ENCODE measurements around the gene ESPNL. TPM values are rescaled to one million over a fixed set of nuclear protein-coding genes. Genes with fewer than 3 reads are reported as not detected.

The ESPNL gene
- total and polyA plus RNA-seq, 9 of the 15 experiments (the other 6 are each of a cell fraction or from before 2014, with no cell fraction given) = 0.03 to 0.09 (median 0.05) TPM; not detected in 3

DNA sequence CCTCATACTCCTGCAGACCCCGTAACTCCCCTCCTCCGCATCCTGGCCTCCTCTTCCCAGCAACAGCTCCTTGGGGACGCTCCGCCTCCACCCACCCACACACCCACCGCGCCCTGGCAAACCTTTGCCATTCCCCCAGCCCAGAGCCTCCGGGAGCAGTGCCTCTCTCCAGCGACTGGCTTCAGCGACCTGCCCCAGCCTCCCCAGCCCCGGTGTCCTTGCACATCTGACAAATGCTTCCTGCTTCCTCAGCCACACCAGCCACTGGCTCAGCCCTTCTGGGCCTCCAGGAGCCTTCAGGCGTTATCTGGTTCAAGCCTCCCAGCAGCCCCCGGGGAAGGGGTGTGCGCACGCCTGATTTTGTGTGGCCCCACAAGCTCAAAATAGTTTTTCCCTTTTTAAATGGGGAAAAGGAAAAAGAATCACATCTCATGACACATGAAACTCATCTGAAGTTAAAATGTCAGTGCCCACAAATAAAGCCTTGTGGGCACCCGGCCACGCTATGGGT lies 14.2 kb downstream of the ESPNL start (continued):
- TF ChIP-seq, protein P1, sequence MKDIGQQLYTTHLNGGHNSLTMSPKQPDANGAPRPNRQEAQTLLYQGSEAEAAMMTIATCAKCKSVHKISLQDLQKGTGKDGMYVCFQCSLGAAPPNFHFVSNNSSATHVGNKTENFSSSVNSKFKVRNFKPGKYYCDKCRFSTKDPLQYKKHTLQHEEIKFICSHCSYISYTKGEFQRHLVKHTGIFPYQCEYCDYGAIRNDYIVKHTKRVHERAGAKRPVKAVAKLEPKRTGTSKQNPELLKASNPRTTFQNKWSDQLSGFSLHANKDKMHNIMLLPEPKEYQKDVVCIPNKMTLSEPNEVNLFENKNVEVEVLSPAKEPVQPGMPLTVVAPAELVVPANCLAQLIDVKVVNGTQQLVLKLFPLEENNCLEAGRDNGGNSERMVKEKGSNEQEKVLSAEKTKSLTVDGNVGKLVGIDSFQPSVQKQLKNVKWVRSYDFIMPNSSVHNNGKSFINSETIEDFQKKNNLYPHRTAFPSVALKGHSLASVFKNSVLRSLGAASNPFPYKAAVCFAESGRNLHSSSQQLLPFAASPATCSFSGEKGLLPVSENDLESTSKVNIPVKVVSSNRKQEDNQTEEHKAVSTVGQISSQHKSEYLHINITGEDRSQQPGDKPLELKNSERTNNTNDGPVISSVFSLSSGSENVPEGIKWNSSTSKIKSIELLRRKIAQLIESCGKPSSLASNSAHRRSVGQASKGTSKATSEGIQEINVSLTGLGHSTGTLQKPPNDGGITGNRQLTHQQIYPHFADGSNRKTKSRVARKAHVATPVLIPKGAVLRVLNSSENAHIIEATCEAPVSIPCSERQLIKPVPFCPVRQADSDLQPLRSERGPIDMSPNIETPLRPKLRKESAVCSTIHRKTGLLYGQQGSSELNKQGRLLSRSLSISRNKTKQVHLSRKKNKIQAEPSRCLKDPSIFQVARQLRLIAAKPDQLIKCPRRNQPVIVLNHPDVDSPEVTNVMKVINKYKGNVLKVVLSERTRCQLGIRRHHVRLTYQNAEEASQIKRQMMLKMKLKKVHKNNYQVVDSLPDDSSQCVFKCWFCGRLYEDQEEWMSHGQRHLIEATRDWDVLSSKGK (CRISPR knock-in tag; IDR thresholded peaks at IDR 0.05) = no peak
- TF ChIP-seq DNMT1 (IDR thresholded peaks at IDR 0.05) (no peak), MAFG (tag; conservative IDR thresholded peaks at IDR 0.05) (no peak), CHD1 (IDR thresholded peaks at IDR 0.05; ENCODE audit: low read length) (no peak), C11orf30 (IDR thresholded peaks at IDR 0.05; ENCODE audit: low read depth) (no peak), PRPF4 (IDR thresholded peaks at IDR 0.05; ENCODE audit: insufficient read depth, low read depth, low read length, poor library complexity, severe bottlenecking) (no peak), PHF8 (IDR thresholded peaks at IDR 0.05; ENCODE audit: borderline replicate concordance, low read length) (peak; percentile 24; the same call in 1 of the 2 replicates), NRF1 (conservative IDR thresholded peaks at IDR 0.05 in 1 of 2, IDR thresholded peaks at IDR 0.05 in 1 of 2) (peak; percentile 42; a peak in 1 of 4 replicates)
- TF ChIP-seq, protein P2, sequence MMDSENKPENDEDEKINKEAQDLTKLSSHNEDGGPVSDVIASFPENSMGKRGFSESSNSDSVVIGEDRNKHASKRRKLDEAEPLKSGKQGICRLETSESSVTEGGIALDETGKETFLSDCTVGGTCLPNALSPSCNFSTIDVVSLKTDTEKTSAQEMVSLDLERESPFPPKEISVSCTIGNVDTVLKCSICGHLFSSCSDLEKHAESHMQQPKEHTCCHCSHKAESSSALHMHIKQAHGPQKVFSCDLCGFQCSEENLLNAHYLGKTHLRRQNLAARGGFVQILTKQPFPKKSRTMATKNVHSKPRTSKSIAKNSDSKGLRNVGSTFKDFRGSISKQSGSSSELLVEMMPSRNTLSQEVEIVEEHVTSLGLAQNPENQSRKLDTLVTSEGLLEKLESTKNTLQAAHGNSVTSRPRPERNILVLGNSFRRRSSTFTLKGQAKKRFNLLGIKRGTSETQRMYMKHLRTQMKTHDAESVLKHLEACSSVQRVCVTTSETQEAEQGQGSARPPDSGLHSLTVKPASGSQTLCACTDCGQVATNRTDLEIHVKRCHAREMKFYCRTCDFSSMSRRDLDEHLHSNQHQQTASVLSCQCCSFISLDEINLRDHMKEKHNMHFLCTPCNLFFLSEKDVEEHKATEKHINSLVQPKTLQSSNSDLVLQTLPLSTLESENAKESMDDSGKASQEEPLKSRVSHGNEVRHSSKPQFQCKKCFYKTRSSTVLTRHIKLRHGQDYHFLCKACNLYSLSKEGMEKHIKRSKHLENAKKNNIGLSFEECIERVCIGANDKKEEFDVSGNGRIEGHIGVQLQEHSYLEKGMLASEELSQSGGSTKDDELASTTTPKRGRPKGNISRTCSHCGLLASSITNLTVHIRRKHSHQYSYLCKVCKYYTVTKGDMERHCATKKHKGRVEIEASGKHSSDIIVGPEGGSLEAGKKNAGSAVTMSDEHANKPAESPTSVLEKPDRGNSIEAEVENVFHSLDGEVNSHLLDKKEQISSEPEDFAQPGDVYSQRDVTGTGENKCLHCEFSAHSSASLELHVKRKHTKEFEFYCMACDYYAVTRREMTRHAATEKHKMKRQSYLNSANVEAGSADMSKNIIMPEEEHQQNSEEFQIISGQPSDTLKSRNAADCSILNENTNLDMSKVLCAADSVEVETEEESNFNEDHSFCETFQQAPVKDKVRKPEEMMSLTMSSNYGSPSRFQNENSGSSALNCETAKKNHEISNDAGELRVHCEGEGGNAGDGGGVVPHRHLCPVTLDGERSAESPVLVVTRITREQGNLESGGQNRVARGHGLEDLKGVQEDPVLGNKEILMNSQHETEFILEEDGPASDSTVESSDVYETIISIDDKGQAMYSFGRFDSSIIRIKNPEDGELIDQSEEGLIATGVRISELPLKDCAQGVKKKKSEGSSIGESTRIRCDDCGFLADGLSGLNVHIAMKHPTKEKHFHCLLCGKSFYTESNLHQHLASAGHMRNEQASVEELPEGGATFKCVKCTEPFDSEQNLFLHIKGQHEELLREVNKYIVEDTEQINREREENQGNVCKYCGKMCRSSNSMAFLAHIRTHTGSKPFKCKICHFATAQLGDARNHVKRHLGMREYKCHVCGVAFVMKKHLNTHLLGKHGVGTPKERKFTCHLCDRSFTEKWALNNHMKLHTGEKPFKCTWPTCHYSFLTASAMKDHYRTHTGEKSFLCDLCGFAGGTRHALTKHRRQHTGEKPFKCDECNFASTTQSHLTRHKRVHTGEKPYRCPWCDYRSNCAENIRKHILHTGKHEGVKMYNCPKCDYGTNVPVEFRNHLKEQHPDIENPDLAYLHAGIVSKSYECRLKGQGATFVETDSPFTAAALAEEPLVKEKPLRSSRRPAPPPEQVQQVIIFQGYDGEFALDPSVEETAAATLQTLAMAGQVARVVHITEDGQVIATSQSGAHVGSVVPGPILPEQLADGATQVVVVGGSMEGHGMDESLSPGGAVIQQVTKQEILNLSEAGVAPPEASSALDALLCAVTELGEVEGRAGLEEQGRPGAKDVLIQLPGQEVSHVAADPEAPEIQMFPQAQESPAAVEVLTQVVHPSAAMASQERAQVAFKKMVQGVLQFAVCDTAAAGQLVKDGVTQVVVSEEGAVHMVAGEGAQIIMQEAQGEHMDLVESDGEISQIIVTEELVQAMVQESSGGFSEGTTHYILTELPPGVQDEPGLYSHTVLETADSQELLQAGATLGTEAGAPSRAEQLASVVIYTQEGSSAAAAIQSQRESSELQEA (IDR thresholded peaks at IDR 0.05; ENCODE audit: low read depth) = no peak
- TF ChIP-seq, protein P3, sequence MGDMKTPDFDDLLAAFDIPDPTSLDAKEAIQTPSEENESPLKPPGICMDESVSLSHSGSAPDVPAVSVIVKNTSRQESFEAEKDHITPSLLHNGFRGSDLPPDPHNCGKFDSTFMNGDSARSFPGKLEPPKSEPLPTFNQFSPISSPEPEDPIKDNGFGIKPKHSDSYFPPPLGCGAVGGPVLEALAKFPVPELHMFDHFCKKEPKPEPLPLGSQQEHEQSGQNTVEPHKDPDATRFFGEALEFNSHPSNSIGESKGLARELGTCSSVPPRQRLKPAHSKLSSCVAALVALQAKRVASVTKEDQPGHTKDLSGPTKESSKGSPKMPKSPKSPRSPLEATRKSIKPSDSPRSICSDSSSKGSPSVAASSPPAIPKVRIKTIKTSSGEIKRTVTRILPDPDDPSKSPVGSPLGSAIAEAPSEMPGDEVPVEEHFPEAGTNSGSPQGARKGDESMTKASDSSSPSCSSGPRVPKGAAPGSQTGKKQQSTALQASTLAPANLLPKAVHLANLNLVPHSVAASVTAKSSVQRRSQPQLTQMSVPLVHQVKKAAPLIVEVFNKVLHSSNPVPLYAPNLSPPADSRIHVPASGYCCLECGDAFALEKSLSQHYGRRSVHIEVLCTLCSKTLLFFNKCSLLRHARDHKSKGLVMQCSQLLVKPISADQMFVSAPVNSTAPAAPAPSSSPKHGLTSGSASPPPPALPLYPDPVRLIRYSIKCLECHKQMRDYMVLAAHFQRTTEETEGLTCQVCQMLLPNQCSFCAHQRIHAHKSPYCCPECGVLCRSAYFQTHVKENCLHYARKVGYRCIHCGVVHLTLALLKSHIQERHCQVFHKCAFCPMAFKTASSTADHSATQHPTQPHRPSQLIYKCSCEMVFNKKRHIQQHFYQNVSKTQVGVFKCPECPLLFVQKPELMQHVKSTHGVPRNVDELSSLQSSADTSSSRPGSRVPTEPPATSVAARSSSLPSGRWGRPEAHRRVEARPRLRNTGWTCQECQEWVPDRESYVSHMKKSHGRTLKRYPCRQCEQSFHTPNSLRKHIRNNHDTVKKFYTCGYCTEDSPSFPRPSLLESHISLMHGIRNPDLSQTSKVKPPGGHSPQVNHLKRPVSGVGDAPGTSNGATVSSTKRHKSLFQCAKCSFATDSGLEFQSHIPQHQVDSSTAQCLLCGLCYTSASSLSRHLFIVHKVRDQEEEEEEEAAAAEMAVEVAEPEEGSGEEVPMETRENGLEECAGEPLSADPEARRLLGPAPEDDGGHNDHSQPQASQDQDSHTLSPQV (IDR thresholded peaks at IDR 0.05) = 0 out of 2 replicates have a peak, but pooled peaks have one; percentile 51
